Caki2 (cell line): ENCODE measurements around the gene CCDC171. TPM values are rescaled to one million over a fixed set of nuclear protein-coding genes. Genes with fewer than 3 reads are reported as not detected.
"Not testable (repeated sequence)": the region's sequence is repeated elsewhere in the genome, so short reads cannot be mapped to it uniquely, and the experiment has no call there.

ENCODE experiments used
- DNase-seq: peaks from one replicate; pipeline ENCODE4 v3.0.0-alpha.2; 2015; ENCODE audit warnings: low read depth
- in situ Hi-C: cut with HindIII; loops from 2 replicates; pipeline ENCODE4 v1.10.0; 2016; ENCODE audit warnings: low sequenced_read_pairs, low pct_unique_long_range_greater_than_20kb, mixed read lengths
- total RNA-seq: library from RNA; depleted of rRNA; stranded (reverse); fragments of >200 nt; shearing (Covaris generic); gene quantifications from 2 replicates; pipeline ENCODE4 v1.2.3, GENCODE V29; 2014; ENCODE audit warnings: low replicate concordance

Gene CCDC171
- total RNA-seq, 1 experiment from 2014 or later, result 0.47 TPM

- DNase-seq, result no peak
- in situ Hi-C loops, result no loop called here
Observed at GRCh38 chr9:15640121-15640520, 87.3 kb downstream of the CCDC171 start.

- in situ Hi-C loops, result no loop called here
- DNase-seq, result no peak
Observed at GRCh38 chr9:15641291-15641690, 88.4 kb downstream of the CCDC171 start.

- in situ Hi-C loops, result no loop called here
- no peak for DNase-seq
Observed at GRCh38 chr9:15642369-15642962, 89.6 kb downstream of the CCDC171 start.

GRCh38 chr9:15670246-15670645, 117.4 kb downstream of the CCDC171 start:
- in situ Hi-C loops, result no loop called here

GRCh38 chr9:15670894-15671293, 118.1 kb downstream of the CCDC171 start:
- DNase-seq, result peak; percentile 1
- in situ Hi-C loops, result no loop called here

More at GRCh38 chr9:15670246-15670645, 117.4 kb downstream of the CCDC171 start:
- DNase-seq, result no peak

- DNase-seq, result no peak
- in situ Hi-C loops, result no loop called here
Observed at GRCh38 chr9:15693701-15694100, 140.9 kb downstream of the CCDC171 start.

GRCh38 chr9:15696979-15697378, 144.1 kb downstream of the CCDC171 start:
- DNase-seq, result no peak
- in situ Hi-C loops, result no loop called here

GRCh38 chr9:15697446-15697851, 144.6 kb downstream of the CCDC171 start:
- in situ Hi-C loops, result no loop called here
- peak; percentile 61 for DNase-seq

GRCh38 chr9:15699876-15700559, 147.2 kb downstream of the CCDC171 start:
- DNase-seq, in situ Hi-C loops: not testable (repeated sequence)

- DNase-seq, result no peak
- in situ Hi-C loops, result no loop called here
Observed at GRCh38 chr9:15707000-15707399, 154.2 kb downstream of the CCDC171 start.

GRCh38 chr9:15711531-15711930, 158.7 kb downstream of the CCDC171 start:
- DNase-seq, result no peak
- in situ Hi-C loops, result no loop called here

GRCh38 chr9:15711931-15712330, 159.1 kb downstream of the CCDC171 start:
- in situ Hi-C loops, result no loop called here
- DNase-seq, result no peak

GRCh38 chr9:15714746-15715145, 161.9 kb downstream of the CCDC171 start:
- in situ Hi-C loops, result no loop called here
- no peak for DNase-seq

- DNase-seq, result no peak
- in situ Hi-C loops, result no loop called here
Observed at GRCh38 chr9:15717290-15717967, 164.6 kb downstream of the CCDC171 start.

- in situ Hi-C loops, result no loop called here
- DNase-seq, result no peak
Observed at GRCh38 chr9:15718423-15718822, 165.6 kb downstream of the CCDC171 start.

- in situ Hi-C loops, result no loop called here
- no peak for DNase-seq
Observed at GRCh38 chr9:15720861-15721260, 168.0 kb downstream of the CCDC171 start.

- DNase-seq, result no peak
- in situ Hi-C loops, result no loop called here
Observed at GRCh38 chr9:15722888-15723287, 170.0 kb downstream of the CCDC171 start.

- in situ Hi-C loops, result no loop called here
Observed at GRCh38 chr9:15724016-15724415, 171.2 kb downstream of the CCDC171 start.

GRCh38 chr9:15724612-15725011, 171.8 kb downstream of the CCDC171 start:
- DNase-seq, result no peak
- in situ Hi-C loops, result no loop called here

More at GRCh38 chr9:15724016-15724415, 171.2 kb downstream of the CCDC171 start:
- no peak for DNase-seq
